H1 (cell line): ENCODE results near the gene CLEC7A. TPM values are rescaled to one million over a fixed set of nuclear protein-coding genes. Genes with fewer than 3 reads are reported as not detected.
A peak's percentile ranks its signal among the peaks of the same experiment; 100 is the strongest.

ENCODE experiments used
- CEBPB ChIP-seq: IDR thresholded peaks from 2 replicates; pipeline ENCODE4 v1.6.1; 2012; ENCODE audit warnings: low read depth, low read length
- CHD2 ChIP-seq: IDR thresholded peaks from 2 replicates; pipeline ENCODE4 v1.6.1; 2012; ENCODE audit warnings: low read length, improper control_type of control experiment
- CREB1 ChIP-seq: IDR thresholded peaks from 2 replicates; pipeline ENCODE4 v1.6.1; 2012; ENCODE audit warnings: inconsistent platforms
- EZH2 ChIP-seq: fragments of 200-600 bp; sonication (generic); IDR thresholded peaks from 2 replicates; pipeline ENCODE4 v1.7.1; 2012; ENCODE audit warnings: low read depth, mild to moderate bottlenecking, moderate library complexity, low read length, inconsistent platforms; ENCODE audit not compliant: severe bottlenecking
- FOSL1 ChIP-seq: IDR thresholded peaks from 2 replicates; pipeline ENCODE4 v1.6.1; 2011; ENCODE audit warnings: mild to moderate bottlenecking, low read depth, low read length, moderate library complexity; ENCODE audit not compliant: insufficient read depth
- KDM1A ChIP-seq: fragments of 200-600, 300-600 bp; sonication (generic); IDR thresholded peaks from 2 replicates; pipeline ENCODE4 v1.7.1; 2016; ENCODE audit warnings: mild to moderate bottlenecking, low read length, borderline replicate concordance
- KDM4A ChIP-seq: IDR thresholded peaks from one replicate; pipeline ENCODE4 v1.7.1; 2012; ENCODE audit warnings: low read depth, mild to moderate bottlenecking, moderate library complexity, low read length, inconsistent platforms; ENCODE audit not compliant: severe bottlenecking
- SP1 ChIP-seq: IDR thresholded peaks from 2 replicates; pipeline ENCODE4 v1.6.1; 2011; ENCODE audit warnings: low read depth, low read length
- SP2 ChIP-seq: IDR thresholded peaks from 2 replicates; pipeline ENCODE4 v1.6.1; 2012; ENCODE audit warnings: mild to moderate bottlenecking, low read length, inconsistent platforms
- USF2 ChIP-seq: IDR thresholded peaks from 2 replicates; pipeline ENCODE4 v1.6.1; 2011; ENCODE audit warnings: low read length, improper control_type of control experiment
- polyA plus RNA-seq, 7 experiments: library from polyadenylated mRNA; depleted of rRNA in 3 of 7; stranded (reverse) in 5 of 7; unstranded in 2 of 7; fragments of >200 nt in 5 of 7; fragments of 200-250 nt in 2 of 7; gene quantifications; 1 replicate in 5 of 7; 2 replicates in 1 of 7; 4 replicates in 1 of 7; pipeline versions ENCODE4 v1.2.1 to v1.2.3, GENCODE V29; 2011 to 2013; ENCODE audit warnings: missing spikeins in 2 of 7, mixed read lengths in 2 of 7
- total RNA-seq: library from RNA; stranded (reverse); fragmentation: NEBNext Ultra II Directional; extraction: Animal tissue kit (Norgen Biotek cat#: 25700); gene quantifications from 2 replicates; pipeline ENCODE4 v1.2.1, GENCODE V29; 2021

The CLEC7A gene
- total and polyA plus RNA-seq, 2 of the 8 experiments (the other 6 are each of a cell fraction or from before 2014, with no cell fraction given) = 0.09 to 0.15 TPM

- TF ChIP-seq CREB1 = peak; percentile 31; the same call in 1 of the 2 replicates
- peak; percentile 86 for TF ChIP-seq KDM4A
- peak; percentile 67; the same call in 1 of the 2 replicates for TF ChIP-seq KDM1A
- TF ChIP-seq FOSL1 = no peak
- no peak for TF ChIP-seq CEBPB
- no peak; the same call in 1 of the 2 replicates for TF ChIP-seq SP2
- no peak for TF ChIP-seq CHD2
- TF ChIP-seq EZH2 = peak; percentile 19
- no peak for TF ChIP-seq SP1
- TF ChIP-seq USF2 = 0 out of 2 replicates have a peak, but pooled peaks have one; percentile 1
- TF ChIP-seq, all 59 proteins: peak for 17
These were observed 23.5 kb upstream of the CLEC7A start (continued) for GRCh38 chr12:10153271-10154144.
